ENCODE measurements around the gene TLCD1. TPM values are rescaled to one million over a fixed set of nuclear protein-coding genes. Genes with fewer than 3 reads are reported as not detected.
A peak's percentile ranks its signal among the peaks of the same experiment; 100 is the strongest.

Gene TLCD1
- total RNA-seq, 1 experiment from 2014 or later = 50.7 TPM

DNA sequence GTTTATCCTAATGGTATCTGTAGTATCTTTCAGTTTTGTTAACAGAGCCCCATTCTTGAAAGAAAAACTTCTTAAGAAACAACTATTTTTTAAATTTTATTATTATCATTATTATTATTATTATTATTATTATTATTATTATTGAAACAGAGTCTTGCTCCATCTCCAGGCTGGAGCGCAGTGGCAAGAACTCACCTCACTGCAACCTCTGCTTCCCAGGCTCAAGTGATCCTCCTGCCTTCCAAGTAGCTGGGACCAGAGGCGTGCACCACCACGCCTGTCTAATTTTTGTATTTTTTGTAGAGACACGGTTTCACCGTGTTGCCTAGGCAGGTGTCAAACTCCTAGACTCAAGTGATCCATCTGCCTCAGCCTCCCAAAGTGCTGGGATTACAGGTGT lies 40.7 kb downstream of the TLCD1 start:
- Histone ChIP-seq H2BK15ac (ENCODE audit: low read depth, low read length) (no peak overlapping the region), H3K79me1 (ENCODE audit: insufficient read depth, low read depth, low read length, poor library complexity, severe bottlenecking) (no peaks in the 10 kb centered on the region), H2BK20ac (ENCODE audit: low read depth, low read length, poor library complexity, severe bottlenecking) (no peak overlapping the region), H4K5ac (ENCODE audit: insufficient read length, low read depth, low read length) (no peak overlapping the region), H4K8ac (replicated peaks; ENCODE audit: insufficient read length, low read depth, low read length) (no peak overlapping the region), H3K9me3 (ENCODE audit: control insufficient read depth, low read depth, low read length) (no peaks in the 10 kb centered on the region), H3T11ph (ENCODE audit: low read length) (no peak overlapping the region), H2AK5ac (ENCODE audit: insufficient read length, low read length) (no peak overlapping the region), H3K56ac (ENCODE audit: insufficient read length, low read depth, low read length) (no peak overlapping the region), H3K18ac (ENCODE audit: insufficient read length, low read depth, low read length) (no peak overlapping the region), H3K4me2 (ENCODE audit: insufficient read depth, insufficient read length, low read length) (no peak overlapping the region), H3K4ac (ENCODE audit: low read depth, low read length) (no peak overlapping the region), H4K91ac (ENCODE audit: insufficient read length, low read depth, low read length) (no peak overlapping the region), H3K23me2 (ENCODE audit: insufficient read length, low read depth, low read length, poor library complexity, severe bottlenecking) (no peaks in the 10 kb centered on the region), H3K79me2 (ENCODE audit: insufficient read depth, low read length) (no peaks in the 10 kb centered on the region), H3K4me1 (ENCODE audit: insufficient read depth, low read length) (no peaks in the 10 kb centered on the region), H4K20me1 (ENCODE audit: control insufficient read depth, insufficient read depth, insufficient read length) (no peaks in the 10 kb centered on the region), H3K27me3 (ENCODE audit: insufficient read depth, low read length) (peaks cover 1% of the 10 kb centered on the region; the same call in 1 of the 2 replicates), H3K27ac (ENCODE audit: insufficient read length, low read depth, low read length) (no peak overlapping the region), H2BK12ac (ENCODE audit: insufficient read length, low read depth, low read length) (no peak overlapping the region), H2AFZ (ENCODE audit: low read length) (no peak overlapping the region), H3K23ac (ENCODE audit: insufficient read length, low read depth, low read length) (no peak overlapping the region), H3K9ac (ENCODE audit: extremely low read depth, insufficient read length, low read length) (no peak overlapping the region), H2BK120ac (ENCODE audit: low read depth, low read length, poor library complexity, severe bottlenecking) (no peak overlapping the region), H2BK5ac (ENCODE audit: insufficient read length, low read length) (no peak overlapping the region), H3K14ac (ENCODE audit: insufficient read depth, low read length) (no peak overlapping the region)
- Mint-ChIP-seq H3K36me3 (ENCODE audit: insufficient read depth in 1 of 3, low read depth in 3 of 3) (peaks cover 71 to 98% (median 95%) of the 10 kb centered on the region in 3 experiments; a peak in 6 of 7 replicates), H3K4me3 (no peak overlapping the region), H3K27me3 (ENCODE audit: low read depth) (no peaks in the 10 kb centered on the region), H3K9me3 (no peaks in the 10 kb centered on the region), H3K4me1 (no peaks in the 10 kb centered on the region), H3K27ac (0 out of 7 replicates have a peak overlapping the region, but pooled peaks of 1 of the 3 experiments have one; percentile 40)
- DNase-seq = no peak
- TF ChIP-seq, protein P1, sequence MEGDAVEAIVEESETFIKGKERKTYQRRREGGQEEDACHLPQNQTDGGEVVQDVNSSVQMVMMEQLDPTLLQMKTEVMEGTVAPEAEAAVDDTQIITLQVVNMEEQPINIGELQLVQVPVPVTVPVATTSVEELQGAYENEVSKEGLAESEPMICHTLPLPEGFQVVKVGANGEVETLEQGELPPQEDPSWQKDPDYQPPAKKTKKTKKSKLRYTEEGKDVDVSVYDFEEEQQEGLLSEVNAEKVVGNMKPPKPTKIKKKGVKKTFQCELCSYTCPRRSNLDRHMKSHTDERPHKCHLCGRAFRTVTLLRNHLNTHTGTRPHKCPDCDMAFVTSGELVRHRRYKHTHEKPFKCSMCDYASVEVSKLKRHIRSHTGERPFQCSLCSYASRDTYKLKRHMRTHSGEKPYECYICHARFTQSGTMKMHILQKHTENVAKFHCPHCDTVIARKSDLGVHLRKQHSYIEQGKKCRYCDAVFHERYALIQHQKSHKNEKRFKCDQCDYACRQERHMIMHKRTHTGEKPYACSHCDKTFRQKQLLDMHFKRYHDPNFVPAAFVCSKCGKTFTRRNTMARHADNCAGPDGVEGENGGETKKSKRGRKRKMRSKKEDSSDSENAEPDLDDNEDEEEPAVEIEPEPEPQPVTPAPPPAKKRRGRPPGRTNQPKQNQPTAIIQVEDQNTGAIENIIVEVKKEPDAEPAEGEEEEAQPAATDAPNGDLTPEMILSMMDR (conservative IDR thresholded peaks at IDR 0.05) = no peak
- WGBS (ENCODE audit: extremely low coverage, insufficient read length, low lambda C conversion rate) = no CpG with 5 or more reads among the region's 5 CpGs

Measured in H9 (cell line).